Liver (tissue), 9 donors: ENCODE data around the gene GMDS. TPM values are rescaled to one million over a fixed set of nuclear protein-coding genes. Genes with fewer than 3 reads are reported as not detected.

Experiments used
- DNase-seq: peaks from one replicate; pipeline ENCODE4 v3.0.0-alpha.2; 2017; ENCODE audit warnings: low spot score
- H3K27ac ChIP-seq, 2 donors: one replicate each; pipeline ENCODE4 v1.7.0; 2013; ENCODE audit warnings: inconsistent platforms in 2 of 2, low read length in 2 of 2, control low read depth in 1 of 2, low read depth in 1 of 2, mild to moderate bottlenecking in 1 of 2
- H3K27me3 ChIP-seq, 4 donors: one replicate each; pipeline versions ENCODE4 v1.6.1 to v1.7.0; 2013; ENCODE audit warnings: low read length in 3 of 4, inconsistent platforms in 1 of 4, mild to moderate bottlenecking in 1 of 4, moderate library complexity in 1 of 4; ENCODE audit not compliant: control insufficient read depth in 4 of 4, insufficient read depth in 4 of 4
- H3K36me3 ChIP-seq, 4 donors: one replicate each; pipeline versions ENCODE4 v1.6.1 to v1.7.0; 2013; ENCODE audit warnings: low read length in 3 of 4, mild to moderate bottlenecking in 3 of 4, low read depth in 1 of 4, moderate library complexity in 1 of 4; ENCODE audit not compliant: control insufficient read depth in 4 of 4, insufficient read depth in 3 of 4
- H3K4me1 ChIP-seq, 4 donors: one replicate each; pipeline versions ENCODE4 v1.6.1 to v1.7.0; 2013; ENCODE audit warnings: low read length in 3 of 4, mild to moderate bottlenecking in 3 of 4, moderate library complexity in 1 of 4; ENCODE audit not compliant: control insufficient read depth in 4 of 4, insufficient read depth in 4 of 4
- H3K4me3 ChIP-seq, 3 donors: one replicate each; pipeline versions ENCODE4 v1.6.1 to v1.7.0; 2013; ENCODE audit warnings: low read length in 3 of 3, control low read depth in 1 of 3, low read depth in 1 of 3, mild to moderate bottlenecking in 1 of 3
- H3K9ac ChIP-seq, 2 donors: one replicate each; pipeline ENCODE4 v1.7.0; 2013; ENCODE audit warnings: low read length in 2 of 2, mild to moderate bottlenecking in 2 of 2, moderate library complexity in 2 of 2, control low read depth in 1 of 2, low read depth in 1 of 2
- H3K9me3 ChIP-seq, 4 donors: one replicate each; pipeline versions ENCODE4 v1.6.1 to v1.7.0; 2013; ENCODE audit warnings: low read length in 3 of 4; ENCODE audit not compliant: control insufficient read depth in 4 of 4
- EGR1 ChIP-seq, 2 donors: IDR thresholded peaks; 2 replicates each; pipeline ENCODE4 v1.6.1; 2016 to 2018; ENCODE audit warnings: antibody characterized with exemption in 2 of 2, low read depth in 2 of 2
- FOXA1 ChIP-seq: IDR thresholded peaks from 2 replicates; pipeline ENCODE4 v1.6.1; 2016; ENCODE audit warnings: antibody characterized with exemption
- FOXA2 ChIP-seq: IDR thresholded peaks from 2 replicates; pipeline ENCODE4 v1.6.1; 2016; ENCODE audit warnings: antibody characterized with exemption
- GABPA ChIP-seq, 2 donors: IDR thresholded peaks in 1 of 2; conservative IDR thresholded peaks in 1 of 2; 2 replicates each; pipeline ENCODE4 v1.6.1; 2016; ENCODE audit warnings: antibody characterized with exemption in 2 of 2, mild to moderate bottlenecking in 1 of 2, moderate library complexity in 1 of 2
- HNF4A ChIP-seq, 2 donors: conservative IDR thresholded peaks; 2 replicates each; pipeline ENCODE4 v1.6.1; 2016; ENCODE audit warnings: antibody characterized with exemption in 2 of 2, mild to moderate bottlenecking in 2 of 2
- HNF4G ChIP-seq: IDR thresholded peaks from 2 replicates; pipeline ENCODE4 v1.6.1; 2016; ENCODE audit warnings: antibody characterized with exemption
- JUND ChIP-seq, 2 donors: IDR thresholded peaks; 2 replicates each; pipeline ENCODE4 v1.6.1; 2016; ENCODE audit warnings: antibody characterized with exemption in 2 of 2
- NR2F2 ChIP-seq: IDR thresholded peaks from 2 replicates; pipeline ENCODE4 v1.6.1; 2016; ENCODE audit warnings: antibody characterized with exemption
- RAD21 ChIP-seq, 2 donors: IDR thresholded peaks; 2 replicates each; pipeline ENCODE4 v1.6.1; 2016; ENCODE audit warnings: antibody characterized with exemption in 2 of 2, mild to moderate bottlenecking in 2 of 2
- RXRA ChIP-seq, 2 donors: IDR thresholded peaks; 2 replicates each; pipeline ENCODE4 v1.6.1; 2017 to 2018; ENCODE audit warnings: antibody characterized with exemption in 2 of 2, mild to moderate bottlenecking in 1 of 2
- SP1 ChIP-seq: IDR thresholded peaks from 2 replicates; pipeline ENCODE4 v1.6.1; 2018; ENCODE audit warnings: antibody characterized with exemption, mild to moderate bottlenecking
- TAF1 ChIP-seq: conservative IDR thresholded peaks from 2 replicates; pipeline ENCODE4 v1.6.1; 2016; ENCODE audit warnings: antibody characterized with exemption, mild to moderate bottlenecking
- YY1 ChIP-seq: IDR thresholded peaks from 2 replicates; pipeline ENCODE4 v1.6.1; 2016; ENCODE audit warnings: antibody characterized with exemption, mild to moderate bottlenecking
- WGBS: extraction: QIAGEN DNeasy Blood & Tissue Kit; methylation state at CpG from one replicate; pipeline ENCODE4 v1.1.7; 2013; 5-methylcytosine and 5-hydroxymethylcytosine counted together
- polyA plus RNA-seq, 2 donors: library from polyadenylated mRNA; stranded (reverse) in 1 of 2; unstranded in 1 of 2; fragments of 200-250 nt in 1 of 2; fragments of >200 nt in 1 of 2; fragmentation: Nextera tagmentation in 1 of 2; extraction: Ambion mirVana in 1 of 2; gene quantifications; one replicate each; pipeline versions ENCODE4 v1.2.1 to v1.2.3, GENCODE V29; 2013 to 2015
- total RNA-seq, 2 donors: library from RNA; depleted of rRNA; stranded (reverse); fragments of >200 nt; gene quantifications; one replicate each; pipeline ENCODE4 v1.2.3, GENCODE V29; 2014
- TF ChIP-seq, protein P1 (sequence below): IDR thresholded peaks from 2 replicates; pipeline ENCODE4 v1.6.1; 2016; ENCODE audit warnings: antibody characterized with exemption, mild to moderate bottlenecking
- TF ChIP-seq, protein P2 (sequence below): IDR thresholded peaks from 2 replicates; pipeline ENCODE4 v1.6.1; 2016; ENCODE audit warnings: antibody characterized with exemption
- TF ChIP-seq, protein P3 (sequence below): IDR thresholded peaks from 2 replicates; pipeline ENCODE4 v1.6.1; 2016; ENCODE audit warnings: antibody characterized with exemption
- TF ChIP-seq, protein P4 (sequence below): fragments of 150-350 bp; IDR thresholded peaks from 2 replicates; pipeline ENCODE4 v1.5.1; 2017; ENCODE audit warnings: improper control_type of control experiment, low read depth, low read length; ENCODE audit not compliant: missing input control
- TF ChIP-seq, protein P5 (sequence below): IDR thresholded peaks from 2 replicates; pipeline ENCODE4 v1.6.1; 2016; ENCODE audit warnings: antibody characterized with exemption
- donor health status: healthy.
- donor health status: healthy.
- donor health status: healthy.
- donor health status: healthy.
- donor health status: healthy.

The GMDS gene
- total and polyA plus RNA-seq, 4 donors, result 3.5 to 15.6 (median 13.0) TPM

DNA sequence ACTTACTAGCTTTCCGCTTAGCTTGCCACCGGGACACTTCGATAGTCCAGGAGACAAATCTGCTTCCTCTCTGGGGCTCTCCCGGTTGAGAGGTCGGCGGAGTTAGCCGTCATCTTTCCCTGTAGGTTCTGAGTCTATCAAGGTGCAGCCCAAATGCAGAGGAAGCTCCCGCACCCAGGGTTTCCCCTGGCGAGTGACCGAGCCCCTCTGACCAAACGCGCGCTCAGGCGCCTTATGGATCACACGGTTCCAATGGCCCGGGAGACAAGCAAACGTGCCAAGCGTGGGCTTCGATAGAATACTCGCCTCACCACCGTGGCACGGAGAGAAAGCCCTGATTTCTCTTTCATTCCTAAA, 651.5 kb downstream of the GMDS start (continued):
- TF ChIP-seq, protein P1, sequence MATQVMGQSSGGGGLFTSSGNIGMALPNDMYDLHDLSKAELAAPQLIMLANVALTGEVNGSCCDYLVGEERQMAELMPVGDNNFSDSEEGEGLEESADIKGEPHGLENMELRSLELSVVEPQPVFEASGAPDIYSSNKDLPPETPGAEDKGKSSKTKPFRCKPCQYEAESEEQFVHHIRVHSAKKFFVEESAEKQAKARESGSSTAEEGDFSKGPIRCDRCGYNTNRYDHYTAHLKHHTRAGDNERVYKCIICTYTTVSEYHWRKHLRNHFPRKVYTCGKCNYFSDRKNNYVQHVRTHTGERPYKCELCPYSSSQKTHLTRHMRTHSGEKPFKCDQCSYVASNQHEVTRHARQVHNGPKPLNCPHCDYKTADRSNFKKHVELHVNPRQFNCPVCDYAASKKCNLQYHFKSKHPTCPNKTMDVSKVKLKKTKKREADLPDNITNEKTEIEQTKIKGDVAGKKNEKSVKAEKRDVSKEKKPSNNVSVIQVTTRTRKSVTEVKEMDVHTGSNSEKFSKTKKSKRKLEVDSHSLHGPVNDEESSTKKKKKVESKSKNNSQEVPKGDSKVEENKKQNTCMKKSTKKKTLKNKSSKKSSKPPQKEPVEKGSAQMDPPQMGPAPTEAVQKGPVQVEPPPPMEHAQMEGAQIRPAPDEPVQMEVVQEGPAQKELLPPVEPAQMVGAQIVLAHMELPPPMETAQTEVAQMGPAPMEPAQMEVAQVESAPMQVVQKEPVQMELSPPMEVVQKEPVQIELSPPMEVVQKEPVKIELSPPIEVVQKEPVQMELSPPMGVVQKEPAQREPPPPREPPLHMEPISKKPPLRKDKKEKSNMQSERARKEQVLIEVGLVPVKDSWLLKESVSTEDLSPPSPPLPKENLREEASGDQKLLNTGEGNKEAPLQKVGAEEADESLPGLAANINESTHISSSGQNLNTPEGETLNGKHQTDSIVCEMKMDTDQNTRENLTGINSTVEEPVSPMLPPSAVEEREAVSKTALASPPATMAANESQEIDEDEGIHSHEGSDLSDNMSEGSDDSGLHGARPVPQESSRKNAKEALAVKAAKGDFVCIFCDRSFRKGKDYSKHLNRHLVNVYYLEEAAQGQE, result no peak
- TF ChIP-seq SP1, result no peak
- TF ChIP-seq, protein P2, sequence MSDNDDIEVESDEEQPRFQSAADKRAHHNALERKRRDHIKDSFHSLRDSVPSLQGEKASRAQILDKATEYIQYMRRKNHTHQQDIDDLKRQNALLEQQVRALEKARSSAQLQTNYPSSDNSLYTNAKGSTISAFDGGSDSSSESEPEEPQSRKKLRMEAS, result no peak

DNA sequence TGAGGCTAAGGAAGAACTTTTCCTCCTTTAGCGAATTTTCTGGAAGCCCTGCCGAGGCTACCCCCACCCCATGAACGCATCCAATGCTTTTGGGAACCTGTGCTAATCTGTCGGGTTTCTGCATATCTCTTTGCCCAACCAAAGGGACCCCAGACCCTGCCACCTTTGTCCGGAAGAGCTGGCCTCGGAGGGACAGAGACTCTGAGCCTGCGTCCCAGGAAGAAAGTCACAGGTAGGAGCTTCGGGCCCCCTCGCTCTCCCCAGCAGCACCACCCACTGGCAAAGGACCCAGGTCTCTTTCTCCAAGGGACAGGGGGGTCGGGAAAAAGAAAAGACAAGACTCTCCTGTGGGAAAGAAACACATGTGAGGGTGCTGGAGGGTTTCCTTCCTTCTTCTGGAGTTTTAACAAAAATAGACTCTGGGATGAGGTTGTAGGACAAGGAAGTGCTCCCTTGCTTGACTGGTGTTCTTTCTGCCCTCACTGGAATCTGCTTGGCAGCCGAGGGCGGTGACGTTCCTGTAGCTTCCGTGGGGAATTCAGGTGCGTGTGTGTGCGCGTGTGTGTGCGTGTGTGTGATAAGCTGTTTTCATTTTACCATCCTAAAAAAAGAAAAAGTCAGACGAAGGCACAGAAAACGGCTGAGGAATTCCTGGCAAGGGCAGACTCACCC, 652.0 kb downstream of the GMDS start:
- TF ChIP-seq, protein P3, sequence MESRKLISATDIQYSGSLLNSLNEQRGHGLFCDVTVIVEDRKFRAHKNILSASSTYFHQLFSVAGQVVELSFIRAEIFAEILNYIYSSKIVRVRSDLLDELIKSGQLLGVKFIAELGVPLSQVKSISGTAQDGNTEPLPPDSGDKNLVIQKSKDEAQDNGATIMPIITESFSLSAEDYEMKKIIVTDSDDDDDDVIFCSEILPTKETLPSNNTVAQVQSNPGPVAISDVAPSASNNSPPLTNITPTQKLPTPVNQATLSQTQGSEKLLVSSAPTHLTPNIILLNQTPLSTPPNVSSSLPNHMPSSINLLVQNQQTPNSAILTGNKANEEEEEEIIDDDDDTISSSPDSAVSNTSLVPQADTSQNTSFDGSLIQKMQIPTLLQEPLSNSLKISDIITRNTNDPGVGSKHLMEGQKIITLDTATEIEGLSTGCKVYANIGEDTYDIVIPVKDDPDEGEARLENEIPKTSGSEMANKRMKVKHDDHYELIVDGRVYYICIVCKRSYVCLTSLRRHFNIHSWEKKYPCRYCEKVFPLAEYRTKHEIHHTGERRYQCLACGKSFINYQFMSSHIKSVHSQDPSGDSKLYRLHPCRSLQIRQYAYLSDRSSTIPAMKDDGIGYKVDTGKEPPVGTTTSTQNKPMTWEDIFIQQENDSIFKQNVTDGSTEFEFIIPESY, result no peak
- no peak for TF ChIP-seq GABPA (IDR thresholded peaks at IDR 0.05 in 1 of 2, conservative IDR thresholded peaks at IDR 0.05 in 1 of 2)
- no peak for TF ChIP-seq FOXA1
- TF ChIP-seq, protein P2, result no peak
- no peak for TF ChIP-seq HNF4G
- no peak for TF ChIP-seq JUND (IDR thresholded peaks at IDR 0.05)
- no peak for TF ChIP-seq RXRA (IDR thresholded peaks at IDR 0.05)
- no peak for TF ChIP-seq HNF4A (conservative IDR thresholded peaks at IDR 0.05)
- TF ChIP-seq, protein P4, sequence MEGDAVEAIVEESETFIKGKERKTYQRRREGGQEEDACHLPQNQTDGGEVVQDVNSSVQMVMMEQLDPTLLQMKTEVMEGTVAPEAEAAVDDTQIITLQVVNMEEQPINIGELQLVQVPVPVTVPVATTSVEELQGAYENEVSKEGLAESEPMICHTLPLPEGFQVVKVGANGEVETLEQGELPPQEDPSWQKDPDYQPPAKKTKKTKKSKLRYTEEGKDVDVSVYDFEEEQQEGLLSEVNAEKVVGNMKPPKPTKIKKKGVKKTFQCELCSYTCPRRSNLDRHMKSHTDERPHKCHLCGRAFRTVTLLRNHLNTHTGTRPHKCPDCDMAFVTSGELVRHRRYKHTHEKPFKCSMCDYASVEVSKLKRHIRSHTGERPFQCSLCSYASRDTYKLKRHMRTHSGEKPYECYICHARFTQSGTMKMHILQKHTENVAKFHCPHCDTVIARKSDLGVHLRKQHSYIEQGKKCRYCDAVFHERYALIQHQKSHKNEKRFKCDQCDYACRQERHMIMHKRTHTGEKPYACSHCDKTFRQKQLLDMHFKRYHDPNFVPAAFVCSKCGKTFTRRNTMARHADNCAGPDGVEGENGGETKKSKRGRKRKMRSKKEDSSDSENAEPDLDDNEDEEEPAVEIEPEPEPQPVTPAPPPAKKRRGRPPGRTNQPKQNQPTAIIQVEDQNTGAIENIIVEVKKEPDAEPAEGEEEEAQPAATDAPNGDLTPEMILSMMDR, result no peak
- TF ChIP-seq, protein P5, sequence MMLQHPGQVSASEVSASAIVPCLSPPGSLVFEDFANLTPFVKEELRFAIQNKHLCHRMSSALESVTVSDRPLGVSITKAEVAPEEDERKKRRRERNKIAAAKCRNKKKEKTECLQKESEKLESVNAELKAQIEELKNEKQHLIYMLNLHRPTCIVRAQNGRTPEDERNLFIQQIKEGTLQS, result no peak
- TF ChIP-seq TAF1, result no peak
- no peak for TF ChIP-seq EGR1 (IDR thresholded peaks at IDR 0.05; ENCODE audit: low read depth in 2 of 2)
- TF ChIP-seq NR2F2, result no peak
- no peak for TF ChIP-seq FOXA2
- TF ChIP-seq, protein P1, result no peak
- no peak for TF ChIP-seq SP1
- no peak for TF ChIP-seq YY1
- TF ChIP-seq RAD21 (IDR thresholded peaks at IDR 0.05), result no peak

More for the DNA sequence above, 652.0 kb downstream of the GMDS start:
- no peaks in the 10 kb centered on the region for H3K9me3 ChIP-seq
- no peak overlapping the region for H3K4me3 ChIP-seq
- H3K36me3 ChIP-seq, result no peaks in the 10 kb centered on the region
- H3K27ac ChIP-seq, result no peak overlapping the region
- H3K27me3 ChIP-seq, result peaks cover 0 to 4% (median 2%) of the 10 kb centered on the region in 4 donors
- H3K9ac ChIP-seq, result no peak overlapping the region
- H3K4me1 ChIP-seq, result peaks cover 0 to 4% (median 1%) of the 10 kb centered on the region in 4 donors
- no peak for DNase-seq
- 60% methylated on average over 20 of the region's 20 CpGs for WGBS
